ENCODE results near the gene KLK2.

The KLK2 gene

GRCh38 chr19:50873056-50873455, at the start of gene KLK2:
Gene KLK2 (plus strand): TSS chr19:50873439. CDS start chr19:50873474, 35 bp downstream.
- DNase-seq: no peak

DNA sequence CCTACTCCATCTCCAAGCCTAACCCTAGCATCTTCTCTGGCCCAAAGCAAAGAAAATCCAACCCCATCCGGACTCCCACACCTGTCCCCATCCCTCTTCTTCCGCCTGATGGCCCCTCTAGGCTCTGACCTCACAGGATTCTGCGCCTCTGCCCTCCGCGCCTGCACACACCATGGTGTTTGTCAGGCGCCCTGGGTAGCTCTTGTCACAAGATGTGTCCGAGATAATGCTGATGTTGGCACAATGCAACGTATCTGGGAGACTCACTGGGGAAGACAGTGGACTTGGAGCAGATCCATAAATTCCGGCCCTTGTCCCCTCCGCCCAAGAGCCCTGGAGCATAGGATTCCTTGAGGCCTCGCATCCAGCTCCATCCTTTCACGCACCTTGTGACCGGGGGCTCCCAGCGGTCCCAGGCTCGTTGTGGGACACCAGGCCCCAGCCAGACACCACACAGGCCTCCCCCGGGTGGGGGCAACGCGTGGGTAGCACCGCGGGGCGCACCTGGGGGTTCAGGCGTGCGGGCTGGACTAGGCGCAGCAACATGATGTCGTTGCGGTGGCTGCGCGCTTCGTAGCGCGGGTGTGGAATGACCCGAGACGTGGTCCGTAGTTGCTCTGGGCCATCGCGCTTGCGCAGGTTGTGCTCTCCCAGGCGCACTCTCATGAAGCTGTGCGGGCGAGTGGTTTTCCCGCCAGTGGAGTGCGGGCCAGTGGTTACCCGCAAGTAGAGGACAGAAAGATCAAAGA, 46.6 kb upstream of the KLK2 start:
- no peak for DNase-seq

DNA sequence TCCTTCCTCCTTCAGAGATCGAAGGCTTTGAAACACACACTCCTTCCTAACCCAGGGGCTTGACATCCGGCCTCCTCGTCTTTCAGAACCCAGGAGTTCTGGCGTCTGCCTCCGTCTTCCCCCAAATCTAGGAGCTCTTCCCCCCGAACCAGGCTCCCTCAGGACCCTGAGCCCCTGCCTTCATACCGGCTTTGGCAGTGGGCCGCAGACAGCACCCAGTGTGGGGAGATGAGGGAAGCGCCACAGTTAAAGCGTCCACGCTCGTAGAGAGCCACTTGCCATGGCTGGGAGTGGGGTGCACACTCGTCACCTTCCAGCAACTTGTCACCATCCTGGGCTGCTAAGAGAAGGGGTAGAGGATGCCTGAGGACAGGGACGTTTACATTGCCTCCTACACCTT, 45.8 kb upstream of the KLK2 start:
- no peak for DNase-seq

DNA sequence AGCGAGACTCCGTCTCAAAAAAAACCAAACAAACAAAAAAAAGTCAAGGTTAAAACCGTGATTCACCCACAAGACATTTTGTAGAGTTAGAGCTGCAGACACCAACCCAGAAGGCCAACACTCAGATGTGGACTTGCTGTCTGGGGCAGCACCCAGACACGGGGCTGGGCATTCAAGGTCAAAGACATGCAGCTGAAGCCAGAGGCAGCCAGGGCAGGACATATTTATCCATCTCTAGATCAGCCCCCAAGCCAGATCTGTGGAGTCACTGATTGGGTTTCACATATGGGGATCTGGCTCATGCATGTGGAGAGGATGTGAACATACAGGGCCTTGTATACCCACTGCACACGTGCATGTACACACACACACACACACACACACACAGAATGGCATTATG, 43.4 kb upstream of the KLK2 start:
- no peak for DNase-seq

DNA sequence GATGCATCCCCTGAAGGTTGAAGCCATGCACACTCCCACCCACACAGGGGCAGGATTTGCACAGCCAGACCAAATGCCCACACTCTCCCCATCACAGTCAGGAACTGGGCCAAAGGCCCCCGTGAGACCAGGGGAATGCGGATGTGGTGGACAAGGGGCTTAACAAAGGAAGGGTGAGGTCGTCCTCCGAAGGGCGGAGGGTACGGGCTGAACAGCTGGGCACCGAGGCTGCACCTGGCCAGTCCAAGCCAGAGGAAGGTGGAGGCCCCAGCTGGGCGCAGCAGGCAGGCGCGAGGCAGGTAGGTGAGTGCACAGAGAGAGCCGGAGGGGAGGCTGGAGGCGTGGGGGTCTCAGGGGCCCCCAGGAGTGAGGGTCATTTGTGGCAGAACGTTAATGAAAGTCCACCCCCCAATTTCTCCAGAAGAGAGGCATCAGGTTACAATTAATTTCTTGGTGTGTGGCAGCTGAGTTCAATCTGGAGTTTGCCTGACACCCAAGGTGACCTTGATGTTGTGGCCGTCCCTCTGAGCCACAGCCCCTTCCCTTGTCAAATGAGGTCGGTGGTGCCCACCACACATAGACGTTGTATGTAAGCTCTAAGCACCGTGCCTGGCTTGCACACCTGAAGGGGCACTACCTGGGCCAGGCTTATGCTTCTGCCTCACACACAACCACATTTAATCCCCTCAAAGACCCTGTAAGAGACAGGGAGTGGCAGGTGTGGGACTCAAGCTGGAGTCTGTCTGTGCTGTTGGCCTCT, 42.8 kb upstream of the KLK2 start:
- DNase-seq: no peak

GRCh38 chr19:50831026-50831396, 42.2 kb upstream of the KLK2 start:
- no peak for DNase-seq

DNA sequence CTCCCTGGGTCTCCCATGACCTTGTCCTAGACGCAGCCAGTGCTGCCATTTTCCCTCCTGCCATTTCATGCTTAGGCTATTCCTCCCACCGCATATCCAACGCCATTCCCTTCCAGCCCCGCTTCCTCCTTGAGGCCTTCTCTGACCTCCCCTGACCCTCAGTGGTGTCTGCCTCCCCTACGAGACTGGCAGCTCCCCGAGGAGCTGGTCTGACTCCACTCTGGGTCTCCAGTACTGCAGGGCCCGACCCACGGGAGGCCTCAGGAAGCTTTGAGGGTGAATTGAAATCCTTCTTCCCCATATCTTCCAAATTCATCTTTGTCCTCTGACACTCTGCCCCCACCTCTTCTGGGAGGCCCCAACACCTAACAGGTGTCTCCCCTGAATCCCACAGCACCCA, 40.6 kb upstream of the KLK2 start:
- no peak for DNase-seq

GRCh38 chr19:50833117-50833801, 40.0 kb upstream of the KLK2 start, which contains the start of gene KLK15:
Gene KLK15 (minus strand): TSS chr19:50833574. CDS start chr19:50831492, 2,082 bp downstream.
- no peak for DNase-seq

DNA sequence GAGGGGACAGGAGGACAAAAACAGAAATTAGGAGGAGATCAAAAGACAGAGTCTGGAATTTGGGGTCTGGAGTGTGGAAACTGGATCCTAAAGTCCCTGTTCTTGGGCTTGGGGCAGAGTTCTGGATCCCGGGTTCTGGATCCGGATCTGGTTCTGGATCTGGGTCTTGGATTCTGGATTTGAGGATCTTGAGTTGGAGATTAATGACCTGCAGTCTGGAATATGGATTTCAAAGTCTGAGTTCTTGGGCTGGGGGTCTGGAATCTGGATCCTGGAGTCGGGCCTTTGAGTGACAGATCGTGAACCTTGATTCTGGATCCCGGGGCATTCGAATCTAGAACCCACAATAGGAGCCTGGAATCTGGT, 39.5 kb upstream of the KLK2 start:
- no peak for DNase-seq

DNA sequence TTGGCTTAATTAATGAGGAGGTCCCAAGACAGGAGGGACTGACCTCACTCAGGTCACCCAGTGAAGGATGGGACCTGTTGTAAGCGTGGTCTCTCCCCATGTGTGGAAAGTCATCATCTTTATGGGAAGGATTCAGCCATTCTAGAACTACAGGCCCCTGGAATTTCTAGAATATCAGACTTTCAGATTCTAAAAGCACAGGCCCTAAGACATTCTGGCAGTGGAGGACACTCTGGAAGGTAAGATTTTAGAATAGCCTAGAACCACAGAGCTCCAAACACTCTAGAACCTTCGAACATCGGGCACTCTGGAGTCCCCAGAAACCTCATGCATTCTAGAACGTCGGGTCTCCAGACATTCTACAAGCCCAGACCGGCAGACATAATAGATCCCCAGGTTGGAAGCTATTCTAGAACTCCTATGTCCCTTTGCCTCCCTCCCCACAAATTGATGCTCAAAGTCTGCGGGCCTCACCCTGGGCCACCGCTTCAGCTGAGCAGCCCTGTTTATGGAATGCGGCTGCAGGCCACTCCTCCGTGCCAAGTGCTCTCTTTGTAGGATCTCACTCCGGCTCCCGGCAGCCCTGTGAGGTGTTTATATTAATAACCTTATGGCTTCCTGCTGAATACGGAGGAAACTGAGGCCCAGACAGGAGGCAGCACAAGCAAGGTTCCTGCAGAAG, 38.0 kb upstream of the KLK2 start:
- no peak for DNase-seq

GRCh38 chr19:50835785-50836542, 37.3 kb upstream of the KLK2 start:
- DNase-seq: no peak

GRCh38 chr19:50836543-50837195, 36.6 kb upstream of the KLK2 start:
- DNase-seq: no peak

DNA sequence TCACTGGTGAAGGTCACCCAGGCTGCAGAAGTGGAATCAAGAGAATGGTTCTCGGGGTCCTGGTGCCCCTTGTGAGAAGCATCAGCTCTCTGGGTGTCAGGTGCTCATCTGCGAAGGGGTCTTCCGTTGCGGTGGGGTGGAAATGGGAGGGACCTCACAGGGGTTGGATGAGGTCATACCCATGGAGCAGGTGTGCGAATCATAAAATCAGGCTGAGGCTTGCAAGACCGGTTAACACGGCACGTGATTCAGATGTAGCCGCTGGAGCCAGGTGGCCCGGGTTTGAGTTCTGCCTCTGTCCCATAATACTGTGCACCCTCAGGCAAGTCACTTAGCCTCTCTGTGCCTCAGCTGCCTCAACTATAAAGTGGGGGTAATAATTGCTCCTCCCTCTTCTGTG, 35.9 kb upstream of the KLK2 start:
- no peak for DNase-seq

GRCh38 chr19:50838239-50838638, 35.0 kb upstream of the KLK2 start:
- DNase-seq: no peak

GRCh38 chr19:50839712-50840655, 33.3 kb upstream of the KLK2 start:
- DNase-seq: no peak

DNA sequence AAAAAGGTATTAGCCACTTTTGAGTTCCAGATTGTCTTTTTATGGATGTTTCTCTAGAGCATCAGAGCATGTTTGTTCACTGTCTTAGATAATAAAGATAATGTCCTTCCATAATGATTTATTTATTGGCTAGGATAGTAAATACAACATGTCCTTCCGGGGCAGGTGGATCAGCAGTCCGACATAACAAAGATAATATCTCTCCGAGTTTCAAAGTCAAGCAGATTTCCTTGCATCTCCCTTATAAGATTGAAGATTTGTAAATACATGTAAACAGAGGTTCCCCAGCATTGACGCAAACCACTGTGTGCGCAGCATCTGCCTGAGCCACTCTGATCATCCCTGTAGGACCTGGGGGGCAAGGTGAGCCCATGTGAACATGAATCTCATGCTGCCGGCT, 31.1 kb upstream of the KLK2 start:
- no peak for DNase-seq

GRCh38 chr19:50843205-50843604, 30.0 kb upstream of the KLK2 start:
- DNase-seq: no peak

DNA sequence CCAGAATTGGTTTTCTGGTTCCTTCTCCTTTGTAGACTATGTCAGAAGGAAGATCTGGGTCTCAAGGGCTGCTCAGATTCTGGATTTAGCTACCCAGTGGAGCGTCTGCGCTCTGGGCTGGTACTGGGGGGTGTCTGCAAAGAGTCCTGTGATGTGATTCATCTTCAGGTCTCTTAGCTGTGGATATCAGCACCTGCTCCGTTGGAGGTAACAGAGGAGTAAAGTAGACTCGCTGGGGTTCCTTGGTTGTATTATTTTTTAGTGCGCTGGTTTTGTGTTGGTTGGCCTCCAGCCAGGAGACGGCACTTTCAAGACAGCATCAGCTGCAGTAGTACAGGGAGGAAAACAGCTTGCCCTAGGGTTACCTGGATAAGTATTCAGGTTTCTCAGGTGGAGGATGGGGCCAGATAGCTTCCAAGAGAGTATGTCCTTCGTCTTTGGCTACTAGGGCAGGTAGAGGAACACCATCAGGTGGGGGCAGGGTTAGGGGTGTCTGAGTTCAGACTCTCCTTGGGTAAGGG, 29.5 kb upstream of the KLK2 start:
- DNase-seq: no peak

DNA sequence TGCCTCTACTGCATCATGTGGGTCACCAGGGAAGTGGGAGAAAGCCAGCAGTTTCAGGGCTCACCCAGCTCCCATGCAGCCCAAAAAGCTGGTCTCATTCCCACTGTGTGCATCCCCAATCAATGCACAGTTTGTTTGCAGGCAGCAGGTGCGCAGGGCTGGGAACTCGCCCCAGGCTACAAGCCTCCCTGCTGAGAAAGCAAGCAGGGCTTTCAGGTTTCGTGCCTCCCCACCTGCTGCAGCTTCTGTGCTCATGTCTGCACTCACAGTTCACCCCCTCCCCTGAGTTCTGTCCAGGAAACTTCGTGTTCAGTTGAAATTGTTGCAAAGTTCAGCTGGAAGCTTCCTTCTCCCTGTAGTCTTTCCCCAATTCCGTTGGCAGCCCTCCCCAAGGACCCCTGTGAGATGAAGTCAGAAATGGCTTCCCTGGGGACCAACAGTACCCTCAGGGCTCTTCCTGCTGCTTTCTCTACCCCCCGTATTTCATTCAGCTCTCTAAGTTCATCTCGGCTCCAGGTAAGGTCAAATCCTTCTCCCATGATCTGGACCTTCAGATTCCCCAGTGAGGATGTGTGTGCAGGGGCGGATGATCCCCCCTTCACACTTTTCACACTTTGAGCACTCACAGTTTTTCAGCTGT, 28.8 kb upstream of the KLK2 start:
- DNase-seq: no peak

DNA sequence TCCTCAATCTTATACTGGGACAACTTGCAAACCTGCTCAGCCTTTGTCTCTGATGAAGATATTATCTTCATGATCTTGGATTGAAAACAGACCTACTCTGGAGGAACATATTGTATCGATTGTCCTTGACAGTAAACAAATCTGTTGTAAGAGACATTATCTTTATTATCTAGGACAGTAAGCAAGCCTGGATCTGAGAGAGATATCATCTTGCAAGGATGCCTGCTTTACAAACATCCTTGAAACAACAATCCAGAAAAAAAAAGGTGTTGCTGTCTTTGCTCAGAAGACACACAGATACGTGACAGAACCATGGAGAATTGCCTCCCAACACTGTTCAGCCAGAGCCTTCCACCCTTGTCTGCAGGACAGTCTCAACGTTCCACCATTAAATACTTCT, 22.5 kb upstream of the KLK2 start:
- DNase-seq: no peak

Data from GF-D8 (cell line).